LNCaP clone FGC (cell line): ENCODE data around the gene CAPN11.
"Not testable (repeated sequence)": the region's sequence is repeated elsewhere in the genome, so short reads cannot be mapped to it uniquely, and the experiment has no call there.

Experiments used
- DNase-seq: peaks from one replicate; pipeline ENCODE4 v3.0.0-alpha.2; 2011; ENCODE audit warnings: low read depth
- H3K4me3 ChIP-seq: 2 replicates; pipeline ENCODE4 v1.5.1; 2011; ENCODE audit warnings: mild to moderate bottlenecking, low read depth, low read length, control low read depth
- TF ChIP-seq, protein P1 (sequence below): IDR thresholded peaks from 2 replicates; pipeline ENCODE4 v1.5.1; 2012; ENCODE audit warnings: mild to moderate bottlenecking; ENCODE audit not compliant: control insufficient read depth, insufficient read depth; ENCODE audit errors: extremely low read depth

CAPN11 gene

DNA sequence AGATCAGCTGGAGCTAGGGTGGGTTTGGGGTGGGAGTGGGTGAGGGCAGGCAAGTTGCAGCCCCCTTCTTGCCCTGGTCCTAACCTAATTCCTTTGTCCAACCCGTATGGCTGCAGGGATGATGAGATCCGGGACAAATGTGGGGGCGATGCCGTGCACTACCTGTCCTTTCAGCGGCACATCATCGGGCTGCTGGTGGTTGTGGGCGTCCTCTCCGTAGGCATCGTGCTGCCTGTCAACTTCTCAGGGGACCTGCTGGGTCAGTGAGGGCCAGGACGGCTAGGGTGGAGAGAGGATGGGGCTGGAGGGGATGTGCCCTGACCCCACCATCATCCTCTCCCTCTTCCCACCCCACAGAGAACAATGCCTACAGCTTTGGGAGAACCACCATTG lies 19.3 kb upstream of the CAPN11 start:
- DNase-seq: no peak
- H3K4me3 ChIP-seq: no peak overlapping the region
- TF ChIP-seq, protein P1, sequence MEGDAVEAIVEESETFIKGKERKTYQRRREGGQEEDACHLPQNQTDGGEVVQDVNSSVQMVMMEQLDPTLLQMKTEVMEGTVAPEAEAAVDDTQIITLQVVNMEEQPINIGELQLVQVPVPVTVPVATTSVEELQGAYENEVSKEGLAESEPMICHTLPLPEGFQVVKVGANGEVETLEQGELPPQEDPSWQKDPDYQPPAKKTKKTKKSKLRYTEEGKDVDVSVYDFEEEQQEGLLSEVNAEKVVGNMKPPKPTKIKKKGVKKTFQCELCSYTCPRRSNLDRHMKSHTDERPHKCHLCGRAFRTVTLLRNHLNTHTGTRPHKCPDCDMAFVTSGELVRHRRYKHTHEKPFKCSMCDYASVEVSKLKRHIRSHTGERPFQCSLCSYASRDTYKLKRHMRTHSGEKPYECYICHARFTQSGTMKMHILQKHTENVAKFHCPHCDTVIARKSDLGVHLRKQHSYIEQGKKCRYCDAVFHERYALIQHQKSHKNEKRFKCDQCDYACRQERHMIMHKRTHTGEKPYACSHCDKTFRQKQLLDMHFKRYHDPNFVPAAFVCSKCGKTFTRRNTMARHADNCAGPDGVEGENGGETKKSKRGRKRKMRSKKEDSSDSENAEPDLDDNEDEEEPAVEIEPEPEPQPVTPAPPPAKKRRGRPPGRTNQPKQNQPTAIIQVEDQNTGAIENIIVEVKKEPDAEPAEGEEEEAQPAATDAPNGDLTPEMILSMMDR: no peak

DNA sequence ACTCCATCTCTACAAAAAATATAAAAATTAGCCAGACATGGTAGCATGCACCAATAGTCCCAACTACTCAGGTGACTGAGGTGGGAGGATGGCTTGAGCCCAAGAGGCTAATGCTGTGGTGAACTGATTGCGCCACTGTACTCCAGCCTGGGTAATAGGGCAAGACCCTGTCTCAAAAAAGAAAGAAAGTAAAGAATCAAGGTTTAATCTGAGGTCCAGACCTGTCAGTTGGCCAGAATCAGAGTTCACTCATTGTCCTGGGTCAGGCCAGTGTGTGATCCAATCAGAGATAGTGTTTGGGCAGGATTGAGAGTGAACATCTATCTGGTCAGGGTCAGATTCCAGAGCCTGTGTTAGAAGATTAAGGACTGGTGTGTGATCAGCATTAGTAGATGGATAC lies 15.8 kb upstream of the CAPN11 start:
- no peak overlapping the region for H3K4me3 ChIP-seq
- TF ChIP-seq, protein P1: no peak
- no peak for DNase-seq

DNA sequence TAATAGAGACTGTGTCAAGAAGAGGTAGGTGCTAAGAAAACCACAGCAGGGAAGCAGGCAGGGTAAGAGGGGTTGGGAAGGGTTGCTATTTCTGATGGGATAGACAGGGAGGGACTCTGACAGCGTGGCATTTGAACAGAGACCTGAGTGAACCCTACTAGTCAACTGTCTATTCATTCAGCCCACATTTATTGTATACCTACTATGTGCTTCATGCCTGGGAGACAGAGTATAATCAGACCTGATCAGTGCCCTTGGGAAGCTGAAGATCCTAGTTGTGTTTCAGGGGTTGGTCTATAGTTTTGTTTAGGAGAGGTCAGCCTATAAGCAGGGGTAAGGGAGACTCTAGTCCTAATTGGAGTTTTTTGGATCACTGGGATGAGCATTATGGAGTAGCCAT lies 14.9 kb upstream of the CAPN11 start:
- H3K4me3 ChIP-seq: no peak overlapping the region
- DNase-seq: no peak
- TF ChIP-seq, protein P1: no peak

DNA sequence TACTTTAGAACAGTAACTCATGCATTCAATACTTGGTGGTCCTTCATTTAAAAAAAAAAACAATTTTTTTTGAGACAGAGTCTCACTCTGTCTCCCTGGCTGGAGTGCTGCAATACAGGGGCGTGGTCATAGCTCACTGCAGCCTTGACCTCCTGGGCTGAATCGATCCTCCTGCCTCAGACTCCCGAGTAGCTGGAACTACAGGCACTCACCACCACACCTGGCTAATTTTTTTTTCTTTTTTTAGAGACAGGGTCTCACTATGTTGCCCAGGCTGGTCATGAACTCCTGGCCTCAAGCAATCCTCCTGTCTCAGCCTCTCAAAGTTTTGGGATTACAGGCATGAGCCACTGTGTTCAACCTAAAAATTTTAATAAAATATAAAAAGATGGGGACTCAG lies 14.1 kb upstream of the CAPN11 start:
- DNase-seq, H3K4me3 ChIP-seq: not testable (repeated sequence)

DNA sequence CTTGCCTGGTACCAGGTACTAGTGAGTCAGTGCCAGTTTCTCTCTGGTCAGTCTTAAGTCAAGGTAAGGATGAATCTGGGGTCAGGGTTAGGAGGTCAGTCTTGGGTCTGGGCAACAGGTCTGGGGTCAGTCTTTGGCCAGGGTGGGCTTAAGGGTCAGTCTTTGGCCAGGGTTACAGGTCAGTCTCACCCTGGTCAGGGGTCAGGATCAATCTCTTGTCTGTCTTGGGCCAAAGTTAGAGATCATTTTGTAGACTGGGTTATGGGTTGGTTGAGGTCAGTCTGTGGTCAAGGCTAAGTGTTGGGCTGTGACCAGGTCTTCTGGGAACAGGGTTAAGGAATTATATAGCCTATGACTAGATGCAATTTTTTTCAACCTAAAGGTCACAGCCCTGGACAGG lies 12.8 kb upstream of the CAPN11 start:
- TF ChIP-seq, protein P1: no peak
- H3K4me3 ChIP-seq: no peak overlapping the region
- DNase-seq: no peak

DNA sequence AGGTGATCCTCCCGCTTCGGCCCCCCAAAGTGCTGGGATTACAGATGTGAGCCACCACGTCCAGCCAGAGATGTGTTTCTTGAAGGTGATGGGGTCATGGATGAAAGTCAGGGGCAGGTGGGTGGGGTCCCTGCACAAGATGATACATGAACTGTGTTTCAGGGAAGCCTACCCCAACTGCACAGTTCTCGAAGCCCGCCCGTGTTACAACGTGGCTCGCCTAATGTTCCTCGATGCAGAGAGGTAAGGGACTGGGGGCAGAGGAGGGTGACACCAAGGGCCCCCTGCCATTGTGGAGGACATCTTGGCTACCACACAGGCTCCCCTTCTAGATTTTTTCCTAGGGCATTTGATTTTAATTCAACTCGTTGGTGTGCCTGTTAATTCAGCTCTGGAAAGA lies 11.9 kb upstream of the CAPN11 start:
- TF ChIP-seq, protein P1: no peak
- no peak overlapping the region for H3K4me3 ChIP-seq
- no peak for DNase-seq

DNA sequence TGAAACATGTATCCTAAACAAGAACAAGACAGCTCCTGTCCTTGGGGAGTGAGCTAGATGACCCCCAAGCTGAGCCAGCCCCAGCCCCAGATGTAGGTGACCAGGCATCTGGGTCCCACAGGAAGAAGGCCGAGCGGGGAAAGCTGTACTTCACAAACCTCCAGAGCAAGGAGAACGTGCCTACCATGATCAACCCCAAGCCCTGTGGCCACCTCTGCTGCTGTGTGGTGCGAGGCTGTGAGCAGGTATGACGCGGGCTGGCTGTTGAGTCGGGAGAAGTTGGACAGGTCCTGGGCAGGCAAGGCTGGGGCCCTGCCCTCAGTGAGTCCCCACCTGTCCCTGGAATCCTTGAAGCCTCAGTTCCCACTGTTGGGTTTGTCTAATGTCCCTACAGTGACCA lies 11.4 kb upstream of the CAPN11 start:
- no peak overlapping the region for H3K4me3 ChIP-seq
- TF ChIP-seq, protein P1: no peak

DNA sequence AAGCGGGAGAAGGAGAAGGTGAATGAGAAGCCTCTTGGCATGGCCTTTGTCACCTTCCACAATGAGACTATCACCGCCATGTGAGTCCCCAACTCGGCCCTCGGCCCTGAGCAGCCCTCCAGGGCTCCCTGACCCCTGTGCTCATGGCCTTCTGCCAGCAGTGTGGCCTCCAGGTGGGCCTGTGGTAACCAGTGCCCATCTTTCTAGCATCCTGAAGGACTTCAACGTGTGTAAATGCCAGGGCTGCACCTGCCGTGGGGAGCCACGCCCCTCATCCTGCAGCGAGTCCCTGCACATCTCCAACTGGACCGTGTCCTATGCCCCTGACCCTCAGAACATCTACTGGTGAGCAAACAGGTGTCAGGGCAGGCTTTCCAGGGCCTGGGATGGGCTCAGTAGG lies 10.3 kb upstream of the CAPN11 start:
- H3K4me3 ChIP-seq: no peak overlapping the region
- TF ChIP-seq, protein P1: no peak
- no peak for DNase-seq

More for the DNA sequence above, 11.4 kb upstream of the CAPN11 start:
- no peak for DNase-seq
